Activated naive CD4-positive, alpha-beta T cell treated with anti-CD3 and anti-CD28 coated beads, Interleukin-2, amount 50 U/mL, for 24 hours (primary cell): ENCODE results near the gene CELF2.
"Not testable (repeated sequence)": the region's sequence is repeated elsewhere in the genome, so short reads cannot be mapped to it uniquely, and the experiment has no call there.

Experiments used
- H3K27ac Mint-ChIP-seq: one replicate; pipeline ENCODE4 v1.8.0; 2021; ENCODE audit warnings: mild to moderate bottlenecking, mixed read lengths
- H3K27me3 Mint-ChIP-seq: one replicate; pipeline ENCODE4 v1.8.0; 2021; ENCODE audit warnings: mixed read lengths
- H3K36me3 Mint-ChIP-seq: one replicate; pipeline ENCODE4 v1.8.0; 2021; ENCODE audit warnings: mixed read lengths
- H3K4me1 Mint-ChIP-seq: one replicate; pipeline ENCODE4 v1.8.0; 2021; ENCODE audit warnings: mixed read lengths
- H3K4me3 Mint-ChIP-seq: one replicate; pipeline ENCODE4 v1.8.0; 2021; ENCODE audit warnings: mild to moderate bottlenecking, mixed read lengths
- H3K9me3 Mint-ChIP-seq: one replicate; pipeline ENCODE4 v1.8.0; 2021; ENCODE audit warnings: mixed read lengths

CELF2 gene

GRCh38 chr10:10995120-10995519 lies 22.6 kb upstream of the CELF2 start:
- Mint-ChIP-seq H3K27ac (no peak overlapping the region), H3K36me3 (no peaks in the 10 kb centered on the region), H3K27me3 (peaks cover 1% of the 10 kb centered on the region), H3K9me3 (no peaks in the 10 kb centered on the region), H3K4me3 (no peak overlapping the region), H3K4me1 (no peaks in the 10 kb centered on the region)

- Mint-ChIP-seq H3K27ac (no peak overlapping the region), H3K36me3 (no peaks in the 10 kb centered on the region), H3K27me3 (peaks cover 3% of the 10 kb centered on the region), H3K4me3 (no peak overlapping the region), H3K4me1 (no peaks in the 10 kb centered on the region), H3K9me3 (no peaks in the 10 kb centered on the region)
Measured at GRCh38 chr10:10996966-10997620, 20.6 kb upstream of the CELF2 start.

- H3K27ac Mint-ChIP-seq, H3K27me3 Mint-ChIP-seq, H3K4me3 Mint-ChIP-seq, H3K4me1 Mint-ChIP-seq, H3K9me3 Mint-ChIP-seq, H3K36me3 Mint-ChIP-seq: not testable (repeated sequence)
Measured at GRCh38 chr10:10999501-10999900, 18.2 kb upstream of the CELF2 start.

- no peaks in the 10 kb centered on the region for H3K4me1 Mint-ChIP-seq
- no peak overlapping the region for H3K4me3 Mint-ChIP-seq
- no peaks in the 10 kb centered on the region for H3K9me3 Mint-ChIP-seq
- H3K27ac Mint-ChIP-seq, result no peak overlapping the region
- H3K27me3 Mint-ChIP-seq, result peaks cover 12% of the 10 kb centered on the region
- H3K36me3 Mint-ChIP-seq, result no peaks in the 10 kb centered on the region
Measured at GRCh38 chr10:11002485-11002884, 15.2 kb upstream of the CELF2 start.

GRCh38 chr10:11002916-11003315 lies 14.8 kb upstream of the CELF2 start:
- Mint-ChIP-seq H3K4me3 (no peak overlapping the region), H3K27me3 (peaks cover 12% of the 10 kb centered on the region), H3K27ac (no peak overlapping the region), H3K36me3 (no peaks in the 10 kb centered on the region), H3K4me1 (no peaks in the 10 kb centered on the region), H3K9me3 (no peaks in the 10 kb centered on the region)

- no peaks in the 10 kb centered on the region for H3K9me3 Mint-ChIP-seq
- H3K36me3 Mint-ChIP-seq, result no peaks in the 10 kb centered on the region
- H3K27me3 Mint-ChIP-seq, result peaks cover 19% of the 10 kb centered on the region
- no peak overlapping the region for H3K27ac Mint-ChIP-seq
- H3K4me1 Mint-ChIP-seq, result no peaks in the 10 kb centered on the region
- H3K4me3 Mint-ChIP-seq, result no peak overlapping the region
Measured at GRCh38 chr10:11003679-11004078, 14.0 kb upstream of the CELF2 start.

GRCh38 chr10:11004144-11005077 lies 13.3 kb upstream of the CELF2 start:
- peaks cover under 1% of the 10 kb centered on the region for H3K4me1 Mint-ChIP-seq
- peaks cover 23% of the 10 kb centered on the region for H3K27me3 Mint-ChIP-seq
- no peaks in the 10 kb centered on the region for H3K9me3 Mint-ChIP-seq
- no peak overlapping the region for H3K27ac Mint-ChIP-seq
- no peak overlapping the region for H3K4me3 Mint-ChIP-seq
- no peaks in the 10 kb centered on the region for H3K36me3 Mint-ChIP-seq

- H3K9me3 Mint-ChIP-seq, result no peaks in the 10 kb centered on the region
- no peak overlapping the region for H3K4me3 Mint-ChIP-seq
- H3K27ac Mint-ChIP-seq, result no peak overlapping the region
- H3K27me3 Mint-ChIP-seq, result peaks cover 30% of the 10 kb centered on the region
- no peaks in the 10 kb centered on the region for H3K36me3 Mint-ChIP-seq
- peaks cover 3% of the 10 kb centered on the region for H3K4me1 Mint-ChIP-seq
Measured at GRCh38 chr10:11005725-11006427, 11.8 kb upstream of the CELF2 start.

GRCh38 chr10:11006428-11006825 lies 11.2 kb upstream of the CELF2 start:
- H3K36me3 Mint-ChIP-seq, result no peaks in the 10 kb centered on the region
- H3K27ac Mint-ChIP-seq, result no peak overlapping the region
- no peak overlapping the region for H3K4me3 Mint-ChIP-seq
- H3K27me3 Mint-ChIP-seq, result peaks cover 33% of the 10 kb centered on the region
- peaks cover 3% of the 10 kb centered on the region for H3K4me1 Mint-ChIP-seq
- H3K9me3 Mint-ChIP-seq, result no peaks in the 10 kb centered on the region

- H3K4me3 Mint-ChIP-seq, result no peak overlapping the region
- H3K27me3 Mint-ChIP-seq, result peaks cover 36% of the 10 kb centered on the region
- H3K36me3 Mint-ChIP-seq, result no peaks in the 10 kb centered on the region
- H3K4me1 Mint-ChIP-seq, result peaks cover 3% of the 10 kb centered on the region
- H3K27ac Mint-ChIP-seq, result no peak overlapping the region
- no peaks in the 10 kb centered on the region for H3K9me3 Mint-ChIP-seq
Measured at GRCh38 chr10:11007476-11008020, 10.1 kb upstream of the CELF2 start.

- H3K4me3 Mint-ChIP-seq, result no peak overlapping the region
- H3K27ac Mint-ChIP-seq, result no peak overlapping the region
- peaks cover 52% of the 10 kb centered on the region for H3K27me3 Mint-ChIP-seq
- no peaks in the 10 kb centered on the region for H3K9me3 Mint-ChIP-seq
- H3K36me3 Mint-ChIP-seq, result no peaks in the 10 kb centered on the region
- peaks cover 3% of the 10 kb centered on the region for H3K4me1 Mint-ChIP-seq
Measured at GRCh38 chr10:11009471-11010308, 8.0 kb upstream of the CELF2 start.

- Mint-ChIP-seq H3K9me3 (no peaks in the 10 kb centered on the region), H3K36me3 (no peaks in the 10 kb centered on the region), H3K4me3 (no peak overlapping the region), H3K27ac (no peak overlapping the region), H3K27me3 (peaks cover 56% of the 10 kb centered on the region), H3K4me1 (peaks cover 3% of the 10 kb centered on the region)
Measured at GRCh38 chr10:11010582-11010981, 7.1 kb upstream of the CELF2 start.

GRCh38 chr10:11011436-11011835 lies 6.2 kb upstream of the CELF2 start:
- no peak overlapping the region for H3K4me3 Mint-ChIP-seq
- H3K27ac Mint-ChIP-seq, result no peak overlapping the region
- no peaks in the 10 kb centered on the region for H3K36me3 Mint-ChIP-seq
- peaks cover 56% of the 10 kb centered on the region for H3K27me3 Mint-ChIP-seq
- H3K9me3 Mint-ChIP-seq, result no peaks in the 10 kb centered on the region
- peaks cover 3% of the 10 kb centered on the region for H3K4me1 Mint-ChIP-seq

- peaks cover 58% of the 10 kb centered on the region for H3K27me3 Mint-ChIP-seq
- H3K36me3 Mint-ChIP-seq, result no peaks in the 10 kb centered on the region
- no peak overlapping the region for H3K27ac Mint-ChIP-seq
- H3K4me1 Mint-ChIP-seq, result peaks cover 3% of the 10 kb centered on the region
- no peak overlapping the region for H3K4me3 Mint-ChIP-seq
- H3K9me3 Mint-ChIP-seq, result no peaks in the 10 kb centered on the region
Measured at GRCh38 chr10:11011984-11012383, 5.7 kb upstream of the CELF2 start.
